Endodermal cell (in vitro differentiated cells): Measurements from ENCODE around the gene RAI14. TPM values are rescaled to one million over a fixed set of nuclear protein-coding genes. Genes with fewer than 3 reads are reported as not detected.
"Not testable (repeated sequence)": the region's sequence is repeated elsewhere in the genome, so short reads cannot be mapped to it uniquely, and the experiment has no call there.

Experiments used
- DNase-seq: peaks from one replicate; pipeline ENCODE4 v3.0.0-alpha.2; 2017
- H3K27ac ChIP-seq: 2 replicates; pipeline ENCODE4 v1.5.1; 2013; ENCODE audit warnings: mild to moderate bottlenecking, low read depth, low read length, moderate library complexity
- H3K27me3 ChIP-seq: 2 replicates; pipeline ENCODE4 v1.6.1; 2013; ENCODE audit warnings: mild to moderate bottlenecking, low read length, moderate library complexity; ENCODE audit not compliant: insufficient read depth, control insufficient read depth, poor library complexity, severe bottlenecking
- H3K36me3 ChIP-seq: 2 replicates; pipeline ENCODE4 v1.7.0; 2013; ENCODE audit warnings: mild to moderate bottlenecking, low read length, moderate library complexity; ENCODE audit not compliant: control insufficient read depth, insufficient read depth
- H3K4me1 ChIP-seq: one replicate; pipeline ENCODE4 v1.7.0; 2013; ENCODE audit warnings: low read length; ENCODE audit not compliant: control insufficient read depth, insufficient read depth
- H3K4me3 ChIP-seq: 2 replicates; pipeline ENCODE4 v1.5.1; 2013; ENCODE audit warnings: mild to moderate bottlenecking, low read length, moderate library complexity
- H3K9ac ChIP-seq: 2 replicates; pipeline ENCODE4 v1.6.1; 2013; ENCODE audit warnings: mild to moderate bottlenecking, low read length, moderate library complexity; ENCODE audit not compliant: poor library complexity, severe bottlenecking; ENCODE audit errors: extremely low read depth
- H3K9me3 ChIP-seq: 2 replicates; pipeline ENCODE4 v1.6.1; 2013; ENCODE audit warnings: mild to moderate bottlenecking, low read length, moderate library complexity; ENCODE audit not compliant: control insufficient read depth
- H3K27ac Mint-ChIP-seq: 2 replicates; pipeline ENCODE4 v1.8.0; 2020; ENCODE audit warnings: mixed read lengths
- H3K27me3 Mint-ChIP-seq: 2 replicates; pipeline ENCODE4 v1.8.0; 2021; ENCODE audit warnings: mild to moderate bottlenecking, mixed read lengths; ENCODE audit not compliant: insufficient read depth
- H3K36me3 Mint-ChIP-seq: 2 replicates; pipeline ENCODE4 v1.8.0; 2020; ENCODE audit warnings: low read depth, mixed read lengths
- H3K4me1 Mint-ChIP-seq: 2 replicates; pipeline ENCODE4 v1.8.0; 2020; ENCODE audit warnings: mixed read lengths
- H3K4me3 Mint-ChIP-seq: 2 replicates; pipeline ENCODE4 v1.8.0; 2020; ENCODE audit warnings: mild to moderate bottlenecking, moderate library complexity, mixed read lengths
- H3K9me3 Mint-ChIP-seq: 2 replicates; pipeline ENCODE4 v1.8.0; 2020; ENCODE audit warnings: mild to moderate bottlenecking, mixed read lengths
- CTCF ChIP-seq: fragments of 200-600 bp; sonication (generic); conservative IDR thresholded peaks from 2 replicates; pipeline ENCODE4 v1.5.0; 2021; ENCODE audit warnings: antibody characterized with exemption, mild to moderate bottlenecking
- WGBS, 2 experiments: methylation state at CpG; one replicate each; pipeline versions ENCODE4 v1.1.5 to v1.1.7; 2013; ENCODE audit warnings: missing lambda C conversion rate in 2 of 2, mixed read lengths in 1 of 2; ENCODE audit not compliant: insufficient coverage in 1 of 2, insufficient read length in 1 of 2; 5-methylcytosine and 5-hydroxymethylcytosine counted together
- total RNA-seq, 2 donors: library from RNA; stranded (reverse); fragmentation: NEBNext Ultra II Directional in 1 of 2; extraction: Animal tissue kit (Norgen Biotek cat#: 25700) in 1 of 2; gene quantifications; 2 replicates in 1 of 2; 3 replicates in 1 of 2; pipeline ENCODE4 v1.2.1, GENCODE V29; 2021

Gene RAI14
- total RNA-seq, 2 donors from 2014 or later = 66.6 to 87.5 TPM

DNA sequence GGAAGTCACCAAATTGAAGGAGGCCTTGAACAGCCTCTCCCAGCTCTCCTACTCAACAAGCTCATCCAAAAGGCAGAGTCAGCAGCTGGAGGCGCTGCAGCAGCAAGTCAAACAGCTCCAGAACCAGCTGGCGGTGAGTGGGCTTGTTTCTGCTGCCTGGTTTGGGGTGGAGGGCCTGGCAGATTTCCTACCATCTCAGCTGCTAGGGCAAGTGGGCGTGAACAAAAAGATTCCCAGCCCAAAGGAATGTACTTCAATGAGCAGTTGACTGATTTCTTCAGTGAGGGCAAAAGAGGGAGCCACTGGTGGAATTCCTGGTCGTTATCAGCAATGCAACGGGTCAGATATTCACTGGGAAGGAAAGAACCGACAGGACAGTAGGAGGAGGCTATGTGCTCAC, 170.2 kb downstream of the RAI14 start:
- peaks cover 4% of the 10 kb centered on the region for H3K4me1 Mint-ChIP-seq
- 73 to 94% methylated on average over 3 to 6 of the region's 6 CpGs for WGBS, 2 experiments
- H3K36me3 ChIP-seq = peaks cover 84% of the 10 kb centered on the region

DNA sequence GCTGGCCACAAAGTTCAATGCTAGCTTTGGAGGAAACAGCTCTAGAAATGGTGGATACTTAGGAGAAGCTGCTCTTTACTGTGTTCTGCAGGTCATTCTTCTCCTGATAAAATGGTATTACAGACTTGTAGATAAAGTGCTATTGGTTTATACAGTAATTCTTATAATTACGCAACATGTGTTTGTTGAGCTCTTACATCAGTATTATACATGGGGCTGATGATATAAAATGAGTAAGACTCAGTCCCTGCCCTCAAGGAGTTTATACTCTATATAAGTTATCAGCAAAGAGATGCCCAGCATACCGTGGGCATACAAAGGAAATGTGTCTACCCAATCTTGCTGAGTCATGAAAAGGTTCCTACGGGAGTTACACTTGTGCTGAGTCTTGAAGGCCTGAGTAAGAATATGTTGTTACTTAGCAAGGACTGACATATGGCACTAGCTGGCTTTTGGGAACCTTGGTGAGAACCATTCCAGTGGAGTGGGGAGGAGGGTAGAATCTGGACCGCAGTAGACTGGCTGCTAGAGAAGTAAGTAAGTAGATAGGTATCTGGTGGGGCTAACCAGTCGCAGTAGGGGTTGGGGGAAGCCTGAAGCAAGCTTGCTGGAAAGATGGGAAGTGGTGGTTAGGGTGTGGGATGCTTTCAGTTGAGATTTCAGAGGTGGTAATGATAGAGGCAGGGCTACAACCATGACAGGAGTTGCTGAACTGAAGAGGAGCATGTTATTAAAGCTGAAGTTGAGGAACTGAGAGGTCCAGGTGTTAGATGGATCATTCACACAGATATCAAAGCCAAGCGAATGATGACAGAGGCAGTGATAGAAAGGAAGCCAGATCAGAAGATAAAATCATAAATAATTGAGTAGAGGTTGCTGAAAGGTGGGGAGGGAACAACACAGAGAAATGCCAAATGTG, 171.7 kb downstream of the RAI14 start:
- H3K9ac ChIP-seq = no peak overlapping the region
- DNase-seq = no peak
- Mint-ChIP-seq H3K9me3 (no peaks in the 10 kb centered on the region), H3K4me1 (peaks cover 4% of the 10 kb centered on the region), H3K4me3 (no peak overlapping the region), H3K36me3 (peaks cover 81% of the 10 kb centered on the region), H3K27ac (no peak overlapping the region), H3K27me3 (no peaks in the 10 kb centered on the region)
- 97% methylated on average over 5 to 6 of the region's 6 CpGs for WGBS, 2 experiments
- TF ChIP-seq CTCF = no peak
- no peaks in the 10 kb centered on the region for H3K4me1 ChIP-seq
- H3K27ac ChIP-seq = no peak overlapping the region
- H3K27me3 ChIP-seq = no peaks in the 10 kb centered on the region
- peaks cover 93% of the 10 kb centered on the region for H3K36me3 ChIP-seq
- H3K4me3 ChIP-seq = no peak overlapping the region
- H3K9me3 ChIP-seq = no peaks in the 10 kb centered on the region

More for the DNA sequence above, 170.2 kb downstream of the RAI14 start:
- Histone ChIP-seq H3K4me1 (no peaks in the 10 kb centered on the region), H3K27me3 (no peaks in the 10 kb centered on the region), H3K9ac (no peak overlapping the region), H3K27ac (no peak overlapping the region), H3K4me3 (no peak overlapping the region), H3K9me3 (no peaks in the 10 kb centered on the region)
- Mint-ChIP-seq H3K27ac (no peak overlapping the region), H3K27me3 (no peaks in the 10 kb centered on the region), H3K9me3 (no peaks in the 10 kb centered on the region), H3K36me3 (peaks cover 78% of the 10 kb centered on the region), H3K4me3 (no peak overlapping the region)
- no peak for TF ChIP-seq CTCF
- DNase-seq = peak; percentile 59

- H3K36me3 ChIP-seq = peaks cover 79% of the 10 kb centered on the region
- H3K27me3 ChIP-seq, H3K27ac ChIP-seq, H3K4me3 ChIP-seq, H3K27ac Mint-ChIP-seq, H3K9me3 ChIP-seq, H3K4me1 Mint-ChIP-seq, H3K4me1 ChIP-seq, H3K9me3 Mint-ChIP-seq, H3K9ac ChIP-seq, H3K27me3 Mint-ChIP-seq, H3K4me3 Mint-ChIP-seq: not testable (repeated sequence)
- H3K36me3 Mint-ChIP-seq = peaks cover 69% of the 10 kb centered on the region
- WGBS, 2 experiments = 74 to 75% methylated on average over 5 to 6 of the region's 7 CpGs
- peak; percentile 61 for DNase-seq
Measured at GRCh38 chr5:34830827-34831226, 174.7 kb downstream of the RAI14 start.
